Endothelial cell of umbilical vein (primary cell): ENCODE measurements around the gene XRRA1. TPM values are rescaled to one million over a fixed set of nuclear protein-coding genes. Genes with fewer than 3 reads are reported as not detected.

Experiments used
- BruUV-seq: library from RNA; stranded (reverse); fragments of 400-500 nt; replicated peaks from 2 replicates; lab custom pipeline; 2021; lab: Mats Ljungman, UMichigan
- CTCF ChIA-PET: fragments of 300-600, 350-600 bp; sonication (Branson Sonifier 250); formaldehyde crosslinking; loops from one replicate; lab custom pipeline; 2021; ENCODE audit warnings: antibody characterized with exemption, inconsistent platforms; lab: Charles Lee
- POLR2A ChIA-PET: fragments of 300-600, 350-600 bp; sonication (Branson Sonifier 250); formaldehyde crosslinking; loops from one replicate; lab custom pipeline; 2021; ENCODE audit warnings: antibody characterized with exemption, inconsistent platforms; lab: Charles Lee
- DNase-seq: peaks from one replicate; pipeline ENCODE4 v3.0.0-alpha.2; 2011; ENCODE audit warnings: low read depth, low spot score
- FAIRE-seq: peaks from 2 replicates; lab custom pipeline; 2011; peaks lifted over from hg19 to GRCh38; lab: Jason Lieb, UNC
- H2AFZ ChIP-seq: 2 replicates; pipeline ENCODE4 v1.6.0; 2012; ENCODE audit warnings: low read depth, low read length, control low read depth, inconsistent platforms
- H3K27ac ChIP-seq: 2 replicates; pipeline ENCODE4 v1.5.1; 2011; ENCODE audit warnings: low read depth, mild to moderate bottlenecking, control low read depth, low read length, moderate library complexity; ENCODE audit not compliant: insufficient read depth
- H3K27me3 ChIP-seq, 2 experiments: 2 replicates each; pipeline versions ENCODE4 v1.6.0 to v1.6.1; 2011; ENCODE audit warnings: low read length in 2 of 2, mixed read lengths in 1 of 2; ENCODE audit not compliant: control insufficient read depth in 2 of 2, insufficient read depth in 2 of 2
- H3K36me3 ChIP-seq, 2 experiments: 2 replicates in 1 of 2; 3 replicates in 1 of 2; pipeline ENCODE4 v1.5.1; 2011; ENCODE audit warnings: low read length in 2 of 2, mild to moderate bottlenecking in 1 of 2, moderate library complexity in 1 of 2; ENCODE audit not compliant: control insufficient read depth in 2 of 2, insufficient read depth in 2 of 2; ENCODE audit errors: extremely low read depth in 1 of 2
- H3K4me1 ChIP-seq: 3 replicates; pipeline ENCODE4 v1.5.1; 2011; ENCODE audit warnings: mild to moderate bottlenecking, low read length; ENCODE audit not compliant: control insufficient read depth, insufficient read depth; ENCODE audit errors: extremely low read depth
- H3K4me2 ChIP-seq: 2 replicates; pipeline ENCODE4 v1.6.1; 2011; ENCODE audit warnings: low read length, control low read depth, mixed read lengths; ENCODE audit not compliant: insufficient read depth
- H3K4me3 ChIP-seq, 3 experiments: fragments of 200-600 bp in 1 of 3; sonication (generic), shearing (Covaris generic) in 1 of 3; replicated peaks in 1 of 3; 2 replicates each; pipeline ENCODE4 v1.5.1; 2011 to 2016; ENCODE audit warnings: control low read depth in 3 of 3, low read length in 3 of 3, mild to moderate bottlenecking in 2 of 3, inconsistent platforms in 1 of 3, low read depth in 1 of 3, moderate library complexity in 1 of 3; ENCODE audit not compliant: insufficient read depth in 1 of 3
- H3K79me2 ChIP-seq: 2 replicates; pipeline ENCODE4 v1.6.0; 2012; ENCODE audit warnings: low read length, inconsistent platforms; ENCODE audit not compliant: control insufficient read depth, insufficient read depth
- H3K9ac ChIP-seq: replicated peaks from 2 replicates; pipeline ENCODE3; 2011; ENCODE audit warnings: low read length, control low read depth; ENCODE audit not compliant: insufficient read depth; ENCODE audit errors: extremely low read depth
- H3K9me1 ChIP-seq: replicated peaks from 3 replicates; pipeline ENCODE4 v1.6.0; 2011; ENCODE audit warnings: mild to moderate bottlenecking, low read length; ENCODE audit not compliant: control insufficient read depth, insufficient read depth; ENCODE audit errors: extremely low read depth
- H3K9me3 ChIP-seq: replicated peaks from 2 replicates; pipeline ENCODE4 v1.5.1; 2012; ENCODE audit warnings: low read length, inconsistent platforms; ENCODE audit not compliant: control insufficient read depth, insufficient read depth
- H4K20me1 ChIP-seq: replicated peaks from 2 replicates; pipeline ENCODE3; 2011; ENCODE audit warnings: mild to moderate bottlenecking, low read length; ENCODE audit not compliant: control insufficient read depth, insufficient read depth; ENCODE audit errors: extremely low read depth
- EZH2 ChIP-seq: IDR thresholded peaks from 2 replicates; pipeline ENCODE4 v1.6.1; 2012; ENCODE audit warnings: borderline replicate concordance, low read depth, mild to moderate bottlenecking, moderate library complexity, low read length, inconsistent platforms; ENCODE audit not compliant: severe bottlenecking
- FOS ChIP-seq: IDR thresholded peaks from 2 replicates; pipeline ENCODE4 v1.6.1; 2011; ENCODE audit warnings: mild to moderate bottlenecking, low read length, moderate library complexity, borderline replicate concordance; ENCODE audit not compliant: insufficient read depth
- GATA2 ChIP-seq: IDR thresholded peaks from 2 replicates; pipeline ENCODE4 v1.7.0; 2011; ENCODE audit warnings: low read depth, mild to moderate bottlenecking, moderate library complexity, mixed read lengths, low read length; ENCODE audit not compliant: insufficient read length, insufficient read depth
- JUN ChIP-seq: IDR thresholded peaks from 2 replicates; pipeline ENCODE4 v1.6.1; 2011; ENCODE audit warnings: borderline replicate concordance, low read depth; ENCODE audit not compliant: insufficient read length, insufficient read depth
- MYC ChIP-seq: IDR thresholded peaks from one replicate; pipeline ENCODE4 v1.6.1; 2011; ENCODE audit warnings: mild to moderate bottlenecking, low read depth, low read length
- POLR2A ChIP-seq: IDR thresholded peaks from 2 replicates; pipeline ENCODE4 v1.6.1; 2012; ENCODE audit warnings: low read depth, mild to moderate bottlenecking, control low read depth, low read length
- POLR2AphosphoS5 ChIP-seq: IDR thresholded peaks from 2 replicates; pipeline ENCODE4 v1.6.1; 2012; ENCODE audit warnings: low read depth, mild to moderate bottlenecking, control low read depth, low read length, moderate library complexity; ENCODE audit not compliant: insufficient read depth
- dilution Hi-C: fragments of 300-500 bp; cut with MboI; formaldehyde crosslinking; loops from one replicate; pipeline ENCODE4 v1.15.0; 2019; ENCODE audit warnings: low sequenced_read_pairs; ENCODE audit not compliant: extremely low pct_ligation_motif_present
- intact Hi-C: fragments of 100-400 bp; cut with micrococcal nuclease; formaldehyde crosslinking; loops from one replicate; pipeline ENCODE4 v1.10.0; 2022
- polyA plus RNA-seq, 4 experiments: library from polyadenylated mRNA; depleted of rRNA in 3 of 4; stranded (reverse) in 3 of 4; unstranded in 1 of 4; fragments of >200 nt; gene quantifications; 2 replicates each; pipeline versions ENCODE4 v1.2.1 to v1.2.3, GENCODE V29; 2011 to 2012; ENCODE audit warnings: missing spikeins in 1 of 4
- total RNA-seq: library from RNA; stranded (reverse); gene quantifications from 2 replicates; pipeline ENCODE4 v1.2.3, GENCODE V29; 2021
- TF ChIP-seq, protein P1 (sequence below), 2 donors: IDR thresholded peaks; 1 replicate in 1 of 2; 2 replicates in 1 of 2; pipeline ENCODE4 v1.5.1; 2011; ENCODE audit warnings: low read length in 2 of 2, mild to moderate bottlenecking in 2 of 2, moderate library complexity in 2 of 2, control low read depth in 1 of 2, inconsistent platforms in 1 of 2, low read depth in 1 of 2; ENCODE audit not compliant: insufficient read depth in 1 of 2; ENCODE audit errors: extremely low read depth in 1 of 2
- TF ChIP-seq, protein P2 (sequence below): IDR thresholded peaks from 2 replicates; pipeline ENCODE4 v1.6.1; 2011; ENCODE audit not compliant: insufficient read depth, insufficient read length

The XRRA1 gene
- total and polyA plus RNA-seq, 2 donors (not counting 3 experiments of a cell fraction or from before 2014, with no cell fraction given): 8.6 to 11.2 TPM

DNA sequence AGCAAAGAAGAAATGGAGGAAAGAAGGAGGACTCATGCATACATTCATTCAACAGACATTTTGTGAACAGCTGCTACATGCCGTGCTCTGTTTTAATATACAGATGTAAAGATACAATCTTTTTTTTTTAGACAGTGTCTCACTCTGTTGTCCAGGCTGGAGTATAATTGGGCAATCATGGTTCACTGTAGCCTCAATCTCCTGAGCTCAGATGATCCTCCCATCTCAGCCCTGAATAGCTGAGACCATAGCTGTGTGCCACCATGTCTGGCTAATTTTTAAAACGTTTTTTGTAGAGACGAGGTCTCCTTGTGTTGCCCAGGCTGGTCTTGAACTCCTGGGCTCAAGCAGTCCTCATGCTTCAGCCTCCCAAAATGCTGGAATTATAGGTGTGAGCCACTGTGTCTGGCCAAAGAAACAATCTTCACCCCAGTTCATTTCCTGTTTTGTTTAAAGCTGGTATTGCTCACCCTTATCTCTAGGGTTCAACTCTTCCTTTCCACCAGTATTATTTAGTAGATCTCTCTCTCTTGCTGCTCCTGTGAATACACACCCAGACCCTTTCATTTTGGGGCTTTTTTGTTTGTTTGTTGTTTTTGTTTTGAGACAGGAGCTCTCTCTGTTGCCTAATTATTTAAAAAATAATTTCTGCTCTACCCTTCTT, 130.5 kb downstream of the XRRA1 start:
- ChIA-PET CTCF (interaction anchor here (1.2 to 1.8 kb wide), 3 partner anchors 17 to 116 kb away, joined by 3 to 5 read pairs (median 4); no protein-coding TSS in a partner anchor), POLR2A (no interaction called here)
- Histone ChIP-seq H3K9ac (no peak overlapping the region), H4K20me1 (no peaks in the 10 kb centered on the region), H3K27ac (peak overlapping the region; percentile 40), H3K4me2 (peak overlapping the region; percentile 45), H3K9me1 (no peaks in the 10 kb centered on the region), H3K4me1 (peaks cover 58% of the 10 kb centered on the region), H2AFZ (no peak overlapping the region), H3K9me3 (no peaks in the 10 kb centered on the region), H3K27me3 (no peaks in the 10 kb centered on the region), H3K79me2 (peaks cover 3% of the 10 kb centered on the region), H3K4me3 (no peak overlapping the region), H3K36me3 (peaks cover 2 to 4% of the 10 kb centered on the region in 2 experiments)
- FAIRE-seq (peak; percentile 28), DNase-seq (peak; percentile 80)
- dilution Hi-C loops (no loop called here), intact Hi-C loops (no loop called here)
- TF ChIP-seq MYC: no peak
- no peak for TF ChIP-seq JUN
- TF ChIP-seq, protein P1, sequence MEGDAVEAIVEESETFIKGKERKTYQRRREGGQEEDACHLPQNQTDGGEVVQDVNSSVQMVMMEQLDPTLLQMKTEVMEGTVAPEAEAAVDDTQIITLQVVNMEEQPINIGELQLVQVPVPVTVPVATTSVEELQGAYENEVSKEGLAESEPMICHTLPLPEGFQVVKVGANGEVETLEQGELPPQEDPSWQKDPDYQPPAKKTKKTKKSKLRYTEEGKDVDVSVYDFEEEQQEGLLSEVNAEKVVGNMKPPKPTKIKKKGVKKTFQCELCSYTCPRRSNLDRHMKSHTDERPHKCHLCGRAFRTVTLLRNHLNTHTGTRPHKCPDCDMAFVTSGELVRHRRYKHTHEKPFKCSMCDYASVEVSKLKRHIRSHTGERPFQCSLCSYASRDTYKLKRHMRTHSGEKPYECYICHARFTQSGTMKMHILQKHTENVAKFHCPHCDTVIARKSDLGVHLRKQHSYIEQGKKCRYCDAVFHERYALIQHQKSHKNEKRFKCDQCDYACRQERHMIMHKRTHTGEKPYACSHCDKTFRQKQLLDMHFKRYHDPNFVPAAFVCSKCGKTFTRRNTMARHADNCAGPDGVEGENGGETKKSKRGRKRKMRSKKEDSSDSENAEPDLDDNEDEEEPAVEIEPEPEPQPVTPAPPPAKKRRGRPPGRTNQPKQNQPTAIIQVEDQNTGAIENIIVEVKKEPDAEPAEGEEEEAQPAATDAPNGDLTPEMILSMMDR (IDR thresholded peaks at IDR 0.05; ENCODE audit: extremely low read depth in 1 of 2, insufficient read depth in 1 of 2, low read depth in 1 of 2, low read length in 2 of 2): no peak
- TF ChIP-seq GATA2: peak; percentile 78
- TF ChIP-seq FOS: peak; percentile 8
- no peak for TF ChIP-seq EZH2
- TF ChIP-seq, protein P2, sequence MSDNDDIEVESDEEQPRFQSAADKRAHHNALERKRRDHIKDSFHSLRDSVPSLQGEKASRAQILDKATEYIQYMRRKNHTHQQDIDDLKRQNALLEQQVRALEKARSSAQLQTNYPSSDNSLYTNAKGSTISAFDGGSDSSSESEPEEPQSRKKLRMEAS: no peak
- peak; percentile 60 for TF ChIP-seq POLR2AphosphoS5
- TF ChIP-seq POLR2A: peak; percentile 48
- no TSS peak for BruUV-seq
